Natural killer cell (primary cell): Measurements from ENCODE around the gene ZNF846. TPM values are rescaled to one million over a fixed set of nuclear protein-coding genes. Genes with fewer than 3 reads are reported as not detected.

Source experiments
- ATAC-seq, 3 donors: fragments of 150-1000 bp in 2 of 3; fragments of 200-7000 bp in 1 of 3; cut with Tn5 transposase; 1 replicate in 1 of 3; 2 replicates in 2 of 3; pipeline ENCODE4 v1.10.0; 2021; ENCODE audit warnings: mild to moderate bottlenecking in 2 of 3, moderate library complexity in 2 of 3
- DNase-seq, 2 donors: peaks; one replicate each; pipeline versions ENCODE4 v3.0.0 to v3.0.0-alpha.2; 2013 to 2021; ENCODE audit warnings: mixed read lengths in 1 of 2
- H3K27ac ChIP-seq: one replicate; pipeline ENCODE4 v1.5.1; 2013; ENCODE audit warnings: mild to moderate bottlenecking, low read length
- H3K27me3 ChIP-seq: one replicate; pipeline ENCODE4 v1.6.1; 2013; ENCODE audit warnings: low read length; ENCODE audit not compliant: control insufficient read depth, insufficient read depth
- H3K36me3 ChIP-seq: one replicate; pipeline ENCODE4 v1.6.1; 2013; ENCODE audit warnings: low read length; ENCODE audit not compliant: control insufficient read depth, insufficient read depth
- H3K4me1 ChIP-seq: one replicate; pipeline ENCODE4 v1.6.1; 2013; ENCODE audit warnings: low read length; ENCODE audit not compliant: control insufficient read depth, insufficient read depth
- H3K4me3 ChIP-seq: one replicate; pipeline ENCODE4 v1.5.1; 2013; ENCODE audit warnings: low read length
- H3K9me3 ChIP-seq: one replicate; pipeline ENCODE4 v1.6.1; 2013; ENCODE audit warnings: low read length; ENCODE audit not compliant: control insufficient read depth, insufficient read depth
- H3K27ac Mint-ChIP-seq, 2 donors: one replicate each; pipeline ENCODE4 v1.8.0; 2022; ENCODE audit warnings: mild to moderate bottlenecking in 2 of 2, mixed read lengths in 2 of 2, moderate library complexity in 1 of 2
- H3K27me3 Mint-ChIP-seq, 2 donors: one replicate each; pipeline ENCODE4 v1.8.0; 2022; ENCODE audit warnings: low read depth in 2 of 2, mixed read lengths in 2 of 2
- H3K36me3 Mint-ChIP-seq: one replicate; pipeline ENCODE4 v1.8.0; 2022; ENCODE audit warnings: mixed read lengths
- H3K4me1 Mint-ChIP-seq, 2 donors: one replicate each; pipeline ENCODE4 v1.8.0; 2022; ENCODE audit warnings: mixed read lengths in 2 of 2
- H3K4me3 Mint-ChIP-seq: one replicate; pipeline ENCODE4 v1.8.0; 2022; ENCODE audit warnings: mild to moderate bottlenecking, moderate library complexity, mixed read lengths
- H3K9me3 Mint-ChIP-seq, 2 donors: one replicate each; pipeline ENCODE4 v1.8.0; 2022; ENCODE audit warnings: mixed read lengths in 2 of 2
- WGBS: methylation state at CpG from one replicate; pipeline ENCODE4 v1.1.7; 2013; ENCODE audit warnings: missing lambda C conversion rate; ENCODE audit not compliant: insufficient coverage; 5-methylcytosine and 5-hydroxymethylcytosine counted together
- intact Hi-C: fragments of 100-400 bp; cut with micrococcal nuclease; formaldehyde crosslinking; loops from one replicate; pipeline ENCODE4 v1.14.2; 2022
- total RNA-seq, 4 donors: library from RNA; stranded (reverse); fragments of 120-200 nt in 1 of 4; gene quantifications; one replicate each; pipeline versions ENCODE4 v1.2.3 to v1.2.4, GENCODE V29; 2013 to 2022
- TF ChIP-seq, protein P1 (sequence below): fragments of 200-600 bp; IDR thresholded peaks from one replicate; pipeline ENCODE4 v1.8.0; 2022; ENCODE audit warnings: antibody characterized with exemption

Gene ZNF846
- total RNA-seq, 3 donors from 2014 or later (not counting 1 experiment from before 2014, with no cell fraction given), result 9.8 to 15.6 (median 12.8) TPM

- H3K27me3 Mint-ChIP-seq, result no peaks in the 10 kb centered on the region
- H3K9me3 Mint-ChIP-seq, result peaks cover 6 to 8% of the 10 kb centered on the region in 2 donors
- DNase-seq (no peak), ATAC-seq (no peak)
- Histone ChIP-seq H3K4me1 (no peaks in the 10 kb centered on the region), H3K36me3 (peaks cover 21% of the 10 kb centered on the region), H3K27ac (no peak overlapping the region), H3K4me3 (no peak overlapping the region), H3K9me3 (peaks cover 28% of the 10 kb centered on the region), H3K27me3 (no peaks in the 10 kb centered on the region)
- no peak overlapping the region for H3K27ac Mint-ChIP-seq
- no peaks in the 10 kb centered on the region for H3K4me1 Mint-ChIP-seq
- TF ChIP-seq, protein P1, sequence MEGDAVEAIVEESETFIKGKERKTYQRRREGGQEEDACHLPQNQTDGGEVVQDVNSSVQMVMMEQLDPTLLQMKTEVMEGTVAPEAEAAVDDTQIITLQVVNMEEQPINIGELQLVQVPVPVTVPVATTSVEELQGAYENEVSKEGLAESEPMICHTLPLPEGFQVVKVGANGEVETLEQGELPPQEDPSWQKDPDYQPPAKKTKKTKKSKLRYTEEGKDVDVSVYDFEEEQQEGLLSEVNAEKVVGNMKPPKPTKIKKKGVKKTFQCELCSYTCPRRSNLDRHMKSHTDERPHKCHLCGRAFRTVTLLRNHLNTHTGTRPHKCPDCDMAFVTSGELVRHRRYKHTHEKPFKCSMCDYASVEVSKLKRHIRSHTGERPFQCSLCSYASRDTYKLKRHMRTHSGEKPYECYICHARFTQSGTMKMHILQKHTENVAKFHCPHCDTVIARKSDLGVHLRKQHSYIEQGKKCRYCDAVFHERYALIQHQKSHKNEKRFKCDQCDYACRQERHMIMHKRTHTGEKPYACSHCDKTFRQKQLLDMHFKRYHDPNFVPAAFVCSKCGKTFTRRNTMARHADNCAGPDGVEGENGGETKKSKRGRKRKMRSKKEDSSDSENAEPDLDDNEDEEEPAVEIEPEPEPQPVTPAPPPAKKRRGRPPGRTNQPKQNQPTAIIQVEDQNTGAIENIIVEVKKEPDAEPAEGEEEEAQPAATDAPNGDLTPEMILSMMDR, result no peak
- peaks cover 24% of the 10 kb centered on the region for H3K36me3 Mint-ChIP-seq
- intact Hi-C loops, result no loop called here
- 92% methylated on average over 7 of the region's 9 CpGs for WGBS
- no peak overlapping the region for H3K4me3 Mint-ChIP-seq
Measured at GRCh38 chr19:9757544-9758501, 10.7 kb downstream of the ZNF846 start.

GRCh38 chr19:9752701-9753443 lies 15.7 kb downstream of the ZNF846 start:
- WGBS, result 91% methylated on average over 1 of the region's 2 CpGs
- H3K4me1 ChIP-seq, result no peaks in the 10 kb centered on the region
- TF ChIP-seq, protein P1, result no peak
- intact Hi-C loops, result no loop called here
- H3K27me3 ChIP-seq, result no peaks in the 10 kb centered on the region
- peaks cover 8 to 12% of the 10 kb centered on the region in 2 donors for H3K9me3 Mint-ChIP-seq
- H3K36me3 Mint-ChIP-seq, result peaks cover 15% of the 10 kb centered on the region
- no peak overlapping the region for H3K27ac Mint-ChIP-seq
- H3K27me3 Mint-ChIP-seq, result no peaks in the 10 kb centered on the region
- H3K4me1 Mint-ChIP-seq, result no peaks in the 10 kb centered on the region
- H3K4me3 ChIP-seq, result no peak overlapping the region
- H3K9me3 ChIP-seq, result peaks cover 23% of the 10 kb centered on the region
- ATAC-seq (no peak), DNase-seq (no peak)
- no peak overlapping the region for H3K4me3 Mint-ChIP-seq
- no peak overlapping the region for H3K27ac ChIP-seq
- H3K36me3 ChIP-seq, result peaks cover 1% of the 10 kb centered on the region

- no peak for ATAC-seq
- no peaks in the 10 kb centered on the region for H3K36me3 ChIP-seq
Measured at GRCh38 chr19:9751446-9751845, 17.1 kb downstream of the ZNF846 start.

More at GRCh38 chr19:9751446-9751845, 17.1 kb downstream of the ZNF846 start:
- Mint-ChIP-seq H3K9me3 (peaks cover 8 to 12% of the 10 kb centered on the region in 2 donors), H3K27ac (no peak overlapping the region), H3K4me3 (no peak overlapping the region), H3K36me3 (peaks cover 9% of the 10 kb centered on the region), H3K27me3 (no peaks in the 10 kb centered on the region), H3K4me1 (no peaks in the 10 kb centered on the region)
- Histone ChIP-seq H3K27me3 (no peaks in the 10 kb centered on the region), H3K9me3 (peaks cover 14% of the 10 kb centered on the region), H3K4me1 (no peaks in the 10 kb centered on the region), H3K4me3 (no peak overlapping the region), H3K27ac (no peak overlapping the region)
- WGBS, result 93% methylated on average over 7 of the region's 7 CpGs
- DNase-seq, result no peak
- TF ChIP-seq, protein P1, result no peak
- intact Hi-C loops, result no loop called here
